ENCODE measurements around the gene CBL. TPM values are rescaled to one million over a fixed set of nuclear protein-coding genes. Genes with fewer than 3 reads are reported as not detected.
A peak's percentile ranks its signal among the peaks of the same experiment; 100 is the strongest.
"Not testable (repeated sequence)": the region's sequence is repeated elsewhere in the genome, so short reads cannot be mapped to it uniquely, and the experiment has no call there.

The CBL gene
- total RNA-seq, 1 donor, result 20.7 TPM

DNA sequence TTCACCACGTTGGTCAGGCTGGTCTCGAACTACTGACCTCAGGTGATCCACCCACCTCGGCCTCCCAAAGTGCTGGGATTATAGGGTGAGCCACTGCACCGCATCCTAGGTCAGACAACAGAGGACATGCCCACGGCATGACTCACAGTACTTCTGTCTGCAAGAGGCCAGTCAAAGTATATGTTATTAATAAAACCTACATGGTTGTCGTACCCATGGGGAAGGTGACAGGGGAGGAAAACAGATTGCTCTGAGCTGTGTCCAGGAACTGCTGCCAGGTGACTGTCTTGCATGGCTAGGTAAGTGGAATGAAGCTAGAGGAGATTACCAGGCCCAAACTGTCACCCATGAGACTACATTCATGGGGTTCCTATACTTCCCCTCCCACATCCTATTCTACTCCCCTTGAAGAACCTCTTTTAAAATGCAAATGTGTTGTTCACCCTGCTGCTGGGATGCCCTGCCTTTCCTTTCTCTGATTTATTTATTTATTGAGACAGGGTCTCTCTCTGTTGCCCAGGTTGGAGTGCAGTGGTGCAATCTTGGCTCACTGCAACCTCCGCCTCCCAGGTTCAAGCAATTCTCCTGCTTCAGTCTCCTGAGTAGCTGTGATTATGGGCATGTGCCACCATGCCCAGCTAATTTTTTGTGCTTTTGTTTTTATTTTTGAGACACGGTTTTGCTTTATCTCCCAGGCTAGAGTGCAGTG is 39.6 kb upstream of the CBL start:
- no peak overlapping the region for H3K4me3 ChIP-seq (ENCODE audit: low read depth, low read length)
- peak; percentile 53 for DNase-seq (ENCODE audit: low read depth)
- TF ChIP-seq, protein P1, sequence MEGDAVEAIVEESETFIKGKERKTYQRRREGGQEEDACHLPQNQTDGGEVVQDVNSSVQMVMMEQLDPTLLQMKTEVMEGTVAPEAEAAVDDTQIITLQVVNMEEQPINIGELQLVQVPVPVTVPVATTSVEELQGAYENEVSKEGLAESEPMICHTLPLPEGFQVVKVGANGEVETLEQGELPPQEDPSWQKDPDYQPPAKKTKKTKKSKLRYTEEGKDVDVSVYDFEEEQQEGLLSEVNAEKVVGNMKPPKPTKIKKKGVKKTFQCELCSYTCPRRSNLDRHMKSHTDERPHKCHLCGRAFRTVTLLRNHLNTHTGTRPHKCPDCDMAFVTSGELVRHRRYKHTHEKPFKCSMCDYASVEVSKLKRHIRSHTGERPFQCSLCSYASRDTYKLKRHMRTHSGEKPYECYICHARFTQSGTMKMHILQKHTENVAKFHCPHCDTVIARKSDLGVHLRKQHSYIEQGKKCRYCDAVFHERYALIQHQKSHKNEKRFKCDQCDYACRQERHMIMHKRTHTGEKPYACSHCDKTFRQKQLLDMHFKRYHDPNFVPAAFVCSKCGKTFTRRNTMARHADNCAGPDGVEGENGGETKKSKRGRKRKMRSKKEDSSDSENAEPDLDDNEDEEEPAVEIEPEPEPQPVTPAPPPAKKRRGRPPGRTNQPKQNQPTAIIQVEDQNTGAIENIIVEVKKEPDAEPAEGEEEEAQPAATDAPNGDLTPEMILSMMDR (IDR thresholded peaks at IDR 0.05; ENCODE audit: insufficient read depth, low read depth, low read length), result no peak

DNA sequence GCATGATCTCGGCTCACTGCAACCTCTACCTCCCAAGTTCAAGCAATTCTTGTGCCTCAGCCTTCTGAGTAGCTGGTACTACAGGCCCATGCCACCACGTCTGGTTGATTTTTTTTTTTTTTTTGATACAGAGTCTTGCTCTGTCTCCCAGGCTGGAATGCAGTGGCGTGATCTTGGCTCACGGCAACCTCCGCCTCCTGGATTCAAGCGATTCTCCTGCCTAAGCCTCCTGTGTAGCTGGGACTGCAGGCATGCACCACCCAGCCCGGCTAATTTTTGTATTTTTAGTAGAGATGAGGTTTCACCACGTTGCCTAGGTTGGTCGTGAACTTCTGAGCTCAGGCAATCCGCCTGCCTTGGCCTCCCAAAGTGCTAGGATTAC is 39.1 kb upstream of the CBL start:
- DNase-seq (ENCODE audit: low read depth); H3K4me3 ChIP-seq (ENCODE audit: low read depth, low read length): not testable (repeated sequence)

- DNase-seq (ENCODE audit: low read depth), result no peak
- TF ChIP-seq, protein P1 (IDR thresholded peaks at IDR 0.05; ENCODE audit: insufficient read depth, low read depth, low read length), result no peak
- H3K4me3 ChIP-seq (ENCODE audit: low read depth, low read length), result no peak overlapping the region
Measured at GRCh38 chr11:119167933-119168332, 38.2 kb upstream of the CBL start.

GRCh38 chr11:119168471-119169281 is 37.5 kb upstream of the CBL start, which contains the start of gene NLRX1:
TSS of gene NLRX1 (plus strand) at chr11:119168725. CDS start at chr11:119171404, 2,679 bp downstream.
- DNase-seq (ENCODE audit: low read depth), result peak; percentile 75
- TF ChIP-seq, protein P1 (IDR thresholded peaks at IDR 0.05; ENCODE audit: insufficient read depth, low read depth, low read length), result peak; percentile 84
- peak within 1 kb of the TSS; percentile 64 for H3K4me3 ChIP-seq (ENCODE audit: low read depth, low read length)

GRCh38 chr11:119169282-119169719 is 36.8 kb upstream of the CBL start:
- TF ChIP-seq, protein P1 (IDR thresholded peaks at IDR 0.05; ENCODE audit: insufficient read depth, low read depth, low read length), result no peak
- H3K4me3 ChIP-seq (ENCODE audit: low read depth, low read length), result peak overlapping the region; percentile 64
- peak; percentile 15 for DNase-seq (ENCODE audit: low read depth)

DNA sequence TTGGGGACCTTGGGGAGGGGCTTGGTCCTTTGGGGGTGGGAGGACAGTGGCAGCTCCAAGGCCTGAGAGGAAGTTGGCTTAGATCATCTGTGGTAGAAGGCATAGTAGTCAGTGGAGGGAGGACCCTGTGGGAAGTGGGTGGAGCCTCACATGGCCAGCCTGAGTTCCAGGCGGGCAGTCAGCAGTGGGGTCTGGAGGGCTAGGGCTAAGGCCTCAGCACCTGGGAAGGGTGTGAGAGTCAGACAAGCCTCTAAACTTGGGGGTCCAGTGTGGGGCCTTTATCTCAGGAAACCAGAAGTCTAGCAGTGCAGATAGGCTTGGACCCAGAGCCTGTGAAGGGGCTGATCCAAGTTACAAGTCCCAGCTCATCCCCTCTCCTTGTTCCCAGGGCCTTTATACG is 33.6 kb upstream of the CBL start:
- DNase-seq (ENCODE audit: low read depth), result no peak
- no peak overlapping the region for H3K4me3 ChIP-seq (ENCODE audit: low read depth, low read length)
- TF ChIP-seq, protein P1 (IDR thresholded peaks at IDR 0.05; ENCODE audit: insufficient read depth, low read depth, low read length), result no peak

- TF ChIP-seq, protein P1 (IDR thresholded peaks at IDR 0.05; ENCODE audit: insufficient read depth, low read depth, low read length), result no peak
- H3K4me3 ChIP-seq (ENCODE audit: low read depth, low read length), result no peak overlapping the region
- no peak for DNase-seq (ENCODE audit: low read depth)
Measured at GRCh38 chr11:119173453-119173852, 32.7 kb upstream of the CBL start.

All from fibroblast of villous mesenchyme (primary cell).